ENCODE measurements around the gene MAJIN.

The MAJIN gene

GRCh38 chr11:64910451-64911093 is 61.3 kb downstream of the MAJIN start:
- no peak for FAIRE-seq

- no peak for FAIRE-seq
These were observed 62.1 kb downstream of the MAJIN start for GRCh38 chr11:64909653-64910343.

- no peak for FAIRE-seq
These were observed 63.1 kb downstream of the MAJIN start for GRCh38 chr11:64908766-64909165.

- no peak for FAIRE-seq
These were observed 65.6 kb downstream of the MAJIN start for GRCh38 chr11:64906314-64906635.

GRCh38 chr11:64905516-64906313 is 66.2 kb downstream of the MAJIN start:
- FAIRE-seq = no peak

GRCh38 chr11:64903291-64903833 is 68.5 kb downstream of the MAJIN start:
- no peak for FAIRE-seq

- no peak for FAIRE-seq
These were observed 69.6 kb downstream of the MAJIN start for GRCh38 chr11:64902102-64902900.

GRCh38 chr11:64900774-64901173 is 71.1 kb downstream of the MAJIN start:
- no peak for FAIRE-seq

GRCh38 chr11:64900263-64900678 is 71.6 kb downstream of the MAJIN start:
- FAIRE-seq = no peak

GRCh38 chr11:64898541-64898940 is 73.4 kb downstream of the MAJIN start:
- FAIRE-seq = no peak

GRCh38 chr11:64898076-64898445 is 73.8 kb downstream of the MAJIN start:
- FAIRE-seq = no peak

GRCh38 chr11:64897381-64898075 is 74.4 kb downstream of the MAJIN start:
- FAIRE-seq = no peak

GRCh38 chr11:64896448-64897022 is 75.4 kb downstream of the MAJIN start:
- no peak for FAIRE-seq

- no peak for FAIRE-seq
These were observed 77.0 kb downstream of the MAJIN start for GRCh38 chr11:64894812-64895452.

- FAIRE-seq = no peak
These were observed 77.7 kb downstream of the MAJIN start for GRCh38 chr11:64894070-64894811.

GRCh38 chr11:64893194-64894069 is 78.5 kb downstream of the MAJIN start:
- no peak for FAIRE-seq

GRCh38 chr11:64892838-64893193 is 79.1 kb downstream of the MAJIN start:
- no peak for FAIRE-seq

- FAIRE-seq = no peak
These were observed 79.5 kb downstream of the MAJIN start for GRCh38 chr11:64892411-64892831.

GRCh38 chr11:64891880-64892279 is 80.0 kb downstream of the MAJIN start:
- no peak for FAIRE-seq
